GM21526 (cell line): ENCODE measurements around the gene EFL1.

Source experiments
- ATAC-seq: cut with Tn5 transposase; IDR thresholded peaks from one replicate; pipeline ENCODE4 v1.9.1; 2021; ENCODE audit warnings: moderate library complexity; ENCODE audit not compliant: unreplicated experiment, low FRiP score

The EFL1 gene

GRCh38 chr15:82168296-82168695 lies 94.2 kb downstream of the EFL1 start:
- ATAC-seq, result no peak

GRCh38 chr15:82165948-82166376 lies 96.6 kb downstream of the EFL1 start:
- no peak for ATAC-seq

- no peak for ATAC-seq
Measured at GRCh38 chr15:82159922-82160321, 102.6 kb downstream of the EFL1 start.

- no peak for ATAC-seq
Measured at GRCh38 chr15:82158811-82159210, 103.7 kb downstream of the EFL1 start.

GRCh38 chr15:82150645-82151044 lies 111.9 kb downstream of the EFL1 start:
- no peak for ATAC-seq

- no peak for ATAC-seq
Measured at GRCh38 chr15:82146990-82147461, 115.5 kb downstream of the EFL1 start.

GRCh38 chr15:82146576-82146975 lies 116.0 kb downstream of the EFL1 start:
- ATAC-seq, result no peak

GRCh38 chr15:82143390-82144385 lies 118.8 kb downstream of the EFL1 start:
- ATAC-seq, result no peak

- no peak for ATAC-seq
Measured at GRCh38 chr15:82140886-82141285, 121.6 kb downstream of the EFL1 start.

- ATAC-seq, result no peak
Measured at GRCh38 chr15:82139823-82140268, 122.7 kb downstream of the EFL1 start.

GRCh38 chr15:82138306-82138705 lies 124.2 kb downstream of the EFL1 start:
- ATAC-seq, result no peak

GRCh38 chr15:82137261-82137660 lies 125.3 kb downstream of the EFL1 start:
- ATAC-seq, result no peak

GRCh38 chr15:82136120-82136519 lies 126.4 kb downstream of the EFL1 start:
- ATAC-seq, result no peak

GRCh38 chr15:82135638-82136037 lies 126.9 kb downstream of the EFL1 start:
- no peak for ATAC-seq

- no peak for ATAC-seq
Measured at GRCh38 chr15:82134461-82134860, 128.1 kb downstream of the EFL1 start.

- ATAC-seq, result no peak
Measured at GRCh38 chr15:82133251-82133650, 129.3 kb downstream of the EFL1 start.

GRCh38 chr15:82132742-82133141 lies 129.8 kb downstream of the EFL1 start:
- ATAC-seq, result no peak

- no peak for ATAC-seq
Measured at GRCh38 chr15:82132096-82132495, 130.4 kb downstream of the EFL1 start.

- no peak for ATAC-seq
Measured at GRCh38 chr15:82130248-82130647, 132.3 kb downstream of the EFL1 start.

- no peak for ATAC-seq
Measured at GRCh38 chr15:82129761-82130160, 132.8 kb downstream of the EFL1 start.

GRCh38 chr15:82129149-82129692 lies 133.3 kb downstream of the EFL1 start:
- ATAC-seq, result no peak
